Transverse colon (tissue), 4 donors: Measurements from ENCODE around the gene HBZ.

Experiments
- POLR2AphosphoS5 ChIP-seq, 3 donors: sonication (generic); formaldehyde crosslinking; IDR thresholded peaks; one replicate each; pipeline ENCODE4 v1.6.1; 2016; ENCODE audit warnings: antibody characterized with exemption in 3 of 3
- TF ChIP-seq, protein P1 (sequence below), 5 experiments: fragments of 200-600 bp in 3 of 5; fragments of 450-650 bp in 2 of 5; sonication (generic) in 3 of 5; IDR thresholded peaks; 1 replicate in 2 of 5; 2 replicates in 3 of 5; pipeline ENCODE4 v1.5.1; 2016 to 2017; ENCODE audit warnings: antibody characterized with exemption in 5 of 5, inconsistent platforms in 3 of 5, mild to moderate bottlenecking in 2 of 5, moderate library complexity in 1 of 5

DNA sequence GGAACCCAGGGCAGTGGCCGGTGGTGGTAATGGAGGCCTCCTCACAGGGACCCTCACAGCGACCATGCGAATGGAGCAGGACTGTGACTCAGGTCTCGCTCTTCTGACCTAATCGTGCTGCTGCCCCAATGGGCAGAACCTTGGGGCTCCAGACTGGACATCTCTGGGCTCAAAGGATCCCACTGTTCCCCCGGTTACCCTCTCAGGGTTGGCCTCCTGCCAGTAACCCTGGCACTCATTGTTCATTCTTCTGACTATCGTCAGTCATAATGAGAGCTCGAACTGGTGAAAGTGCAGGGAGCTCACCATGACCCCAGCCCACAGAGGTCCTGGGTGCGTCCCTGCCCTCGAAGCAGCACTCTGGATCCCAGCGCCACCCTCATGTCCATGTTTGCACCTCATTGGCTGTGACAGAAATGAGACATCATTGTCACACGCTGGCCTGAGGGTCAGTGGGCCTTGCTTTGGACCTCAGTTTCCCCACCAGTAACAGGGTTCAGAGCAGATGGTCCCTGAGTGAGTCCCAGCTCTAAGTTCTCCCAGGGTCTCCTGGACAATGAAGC, 10.0 kb upstream of the HBZ start:
- TF ChIP-seq, protein P1, sequence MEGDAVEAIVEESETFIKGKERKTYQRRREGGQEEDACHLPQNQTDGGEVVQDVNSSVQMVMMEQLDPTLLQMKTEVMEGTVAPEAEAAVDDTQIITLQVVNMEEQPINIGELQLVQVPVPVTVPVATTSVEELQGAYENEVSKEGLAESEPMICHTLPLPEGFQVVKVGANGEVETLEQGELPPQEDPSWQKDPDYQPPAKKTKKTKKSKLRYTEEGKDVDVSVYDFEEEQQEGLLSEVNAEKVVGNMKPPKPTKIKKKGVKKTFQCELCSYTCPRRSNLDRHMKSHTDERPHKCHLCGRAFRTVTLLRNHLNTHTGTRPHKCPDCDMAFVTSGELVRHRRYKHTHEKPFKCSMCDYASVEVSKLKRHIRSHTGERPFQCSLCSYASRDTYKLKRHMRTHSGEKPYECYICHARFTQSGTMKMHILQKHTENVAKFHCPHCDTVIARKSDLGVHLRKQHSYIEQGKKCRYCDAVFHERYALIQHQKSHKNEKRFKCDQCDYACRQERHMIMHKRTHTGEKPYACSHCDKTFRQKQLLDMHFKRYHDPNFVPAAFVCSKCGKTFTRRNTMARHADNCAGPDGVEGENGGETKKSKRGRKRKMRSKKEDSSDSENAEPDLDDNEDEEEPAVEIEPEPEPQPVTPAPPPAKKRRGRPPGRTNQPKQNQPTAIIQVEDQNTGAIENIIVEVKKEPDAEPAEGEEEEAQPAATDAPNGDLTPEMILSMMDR (IDR thresholded peaks at IDR 0.05): no peak
- TF ChIP-seq POLR2AphosphoS5 (IDR thresholded peaks at IDR 0.05): no peak
